K562 (cell line): ENCODE data around the gene DLGAP1. TPM values are rescaled to one million over a fixed set of nuclear protein-coding genes. Genes with fewer than 3 reads are reported as not detected.

ENCODE experiments used
- ATAC-seq: fragments of 200-7000 bp; cut with Tn5 transposase; 3 replicates; pipeline ENCODE4 v1.9.1; 2020; ENCODE audit warnings: moderate library complexity
- BruUV-seq: library from RNA; stranded (reverse); fragments of 400-500 nt; replicated peaks from 2 replicates; lab custom pipeline; 2021; lab: Mats Ljungman, UMichigan
- CTCF ChIA-PET: fragments of 300-600 bp; formaldehyde crosslinking; extraction: SDS; loops from one replicate; lab custom pipeline; 2021; ENCODE audit warnings: low intra/inter-chr PET ratio; lab: Yijun Ruan, JAX
- POLR2A ChIA-PET: fragments of 300-600, 350-650 bp; sonication (Branson Sonifier 250); formaldehyde crosslinking; extraction: SDS; loops from one replicate; lab custom pipeline; 2021; ENCODE audit warnings: antibody characterized with exemption, inconsistent platforms; lab: Yijun Ruan, JAX
- DNase-seq, 4 experiments: peaks; one replicate each; pipeline versions ENCODE4 v3.0.0 to v3.0.0-alpha.2; 2011 to 2018; ENCODE audit warnings: low spot score in 3 of 4, mixed read lengths in 3 of 4; ENCODE audit errors: extremely low read depth in 1 of 4
- FAIRE-seq: peaks from 2 replicates; lab custom pipeline; 2011; peaks lifted over from hg19 to GRCh38; lab: Jason Lieb, UNC
- H2AFZ ChIP-seq: 2 replicates; pipeline ENCODE4 v1.6.0; 2011; ENCODE audit warnings: low read depth, low read length, control low read depth, inconsistent platforms
- H3K27ac ChIP-seq: fragments of 200-600 bp; 3 replicates; pipeline ENCODE4 v1.8.0; 2011; ENCODE audit warnings: low read depth, mild to moderate bottlenecking, control low read depth, inconsistent platforms, low read length, moderate library complexity, mixed read lengths; ENCODE audit errors: extremely low read depth
- H3K27me3 ChIP-seq, 2 experiments: fragments of 300-600 bp in 1 of 2; 2 replicates in 1 of 2; 3 replicates in 1 of 2; pipeline versions ENCODE4 v1.6.0 to v1.8.0; 2011; ENCODE audit warnings: inconsistent platforms in 2 of 2, low read length in 2 of 2, mild to moderate bottlenecking in 1 of 2, mixed read lengths in 1 of 2, moderate library complexity in 1 of 2; ENCODE audit not compliant: control insufficient read depth in 2 of 2, insufficient read depth in 2 of 2
- H3K36me3 ChIP-seq: fragments of 300-600 bp; 3 replicates; pipeline ENCODE4 v1.8.0; 2011; ENCODE audit warnings: mild to moderate bottlenecking, low read length, inconsistent platforms; ENCODE audit not compliant: control insufficient read depth, insufficient read depth
- H3K4me1 ChIP-seq, 2 experiments: fragments of 200-600 bp in 1 of 2; replicated peaks in 1 of 2; 2 replicates in 1 of 2; 3 replicates in 1 of 2; pipeline versions ENCODE4 v1.5.1 to v1.8.0; 2011; ENCODE audit warnings: inconsistent platforms in 2 of 2, low read length in 2 of 2, mild to moderate bottlenecking in 1 of 2, mixed read lengths in 1 of 2, moderate library complexity in 1 of 2; ENCODE audit not compliant: control insufficient read depth in 2 of 2, insufficient read depth in 2 of 2
- H3K4me2 ChIP-seq: 2 replicates; pipeline ENCODE4 v1.6.1; 2011; ENCODE audit warnings: low read length, control low read depth, inconsistent platforms, mixed read lengths; ENCODE audit not compliant: insufficient read depth
- H3K4me3 ChIP-seq: fragments of 200-600 bp; sonication (generic), shearing (Covaris generic); 2 replicates; pipeline ENCODE4 v1.5.1; 2016; ENCODE audit warnings: control low read depth, inconsistent platforms
- H3K79me2 ChIP-seq: fragments of 200-600 bp; 3 replicates; pipeline ENCODE4 v1.8.0; 2011; ENCODE audit warnings: low read length, inconsistent platforms; ENCODE audit not compliant: control insufficient read depth, insufficient read depth
- H3K9ac ChIP-seq, 2 experiments: 2 replicates each; pipeline versions ENCODE4 v1.6.0 to v1.6.1; 2011; ENCODE audit warnings: low read depth in 2 of 2, low read length in 2 of 2, control low read depth in 1 of 2, inconsistent platforms in 1 of 2, mild to moderate bottlenecking in 1 of 2, mixed read lengths in 1 of 2; ENCODE audit not compliant: insufficient read depth in 1 of 2
- H3K9me1 ChIP-seq: one replicate; pipeline ENCODE4 v1.6.0; 2011; ENCODE audit warnings: inconsistent platforms, mild to moderate bottlenecking, low read length, moderate library complexity; ENCODE audit not compliant: control insufficient read depth, insufficient read depth
- H3K9me3 ChIP-seq: replicated peaks from 2 replicates; pipeline ENCODE4 v1.5.1; 2011; ENCODE audit warnings: low read depth, low read length, inconsistent platforms; ENCODE audit not compliant: control insufficient read depth, insufficient read depth
- H4K20me1 ChIP-seq: replicated peaks from 2 replicates; pipeline ENCODE4 v1.6.1; 2011; ENCODE audit warnings: low read length, inconsistent platforms, mixed read lengths; ENCODE audit not compliant: control insufficient read depth, insufficient read depth
- CBFB ChIP-seq: sonication (generic); formaldehyde crosslinking; IDR thresholded peaks from 2 replicates; pipeline ENCODE4 v1.4.0; 2020; ENCODE audit warnings: mild to moderate bottlenecking, missing genetic modification reagents
- ELF1 ChIP-seq: fragments of 200-800 bp; sonication (Bioruptor generic); IDR thresholded peaks from 2 replicates; pipeline ENCODE4 v1.6.1; 2016; ENCODE audit warnings: missing genetic modification characterization, missing compliant biosample characterization
- ESRRA ChIP-seq: fragments of 450-650 bp; IDR thresholded peaks from 2 replicates; pipeline ENCODE4 v1.6.1; 2014; ENCODE audit warnings: low read depth, mild to moderate bottlenecking, moderate library complexity, borderline replicate concordance
- NEUROD1 ChIP-seq: fragments of 150-350 bp; IDR thresholded peaks from 2 replicates; pipeline ENCODE4 v1.6.1; 2014; ENCODE audit warnings: borderline replicate concordance, low read length, low read depth; ENCODE audit not compliant: partially characterized antibody
- PURB ChIP-seq: sonication (generic); formaldehyde crosslinking; IDR thresholded peaks from 2 replicates; pipeline ENCODE4 v1.9.0; 2021; ENCODE audit warnings: low read depth, mild to moderate bottlenecking, missing genetic modification reagents
- SREBF1 ChIP-seq: fragments of 150-350 bp; IDR thresholded peaks from 2 replicates; pipeline ENCODE4 v1.6.1; 2014; ENCODE audit warnings: antibody characterized with exemption, low read depth, low read length, borderline replicate concordance
- TCFL5 ChIP-seq: fragments of 250-450 bp; sonication (Bioruptor Pico); conservative IDR thresholded peaks from 2 replicates; pipeline ENCODE4 v1.6.1; 2021; ENCODE audit warnings: mild to moderate bottlenecking, moderate library complexity, matching md5 sums
- ZKSCAN3 ChIP-seq: fragments of 250-450 bp; sonication (Bioruptor Pico); IDR thresholded peaks from 2 replicates; pipeline ENCODE4 v1.4.0; 2020
- ZNF77 ChIP-seq: fragments of 250-450 bp; sonication (Bioruptor Pico); IDR thresholded peaks from 2 replicates; pipeline ENCODE4 v1.5.0; 2020
- WGBS: fragments of 100-300 bp; shearing (Covaris generic); methylation state at CpG from one replicate; pipeline ENCODE4 v1.1.6; 2016; ENCODE audit warnings: low coverage, mixed read lengths; ENCODE audit not compliant: insufficient coverage; ENCODE audit errors: missing lambda C conversion rate; 5-methylcytosine and 5-hydroxymethylcytosine counted together
- in situ Hi-C: fragments of 300-500 bp; cut with MboI; formaldehyde crosslinking; loops from 4 replicates; pipeline ENCODE4 v1.15.0; 2018; ENCODE audit warnings: inconsistent platforms, mixed read lengths
- intact Hi-C: fragments of 100-400 bp; cut with micrococcal nuclease; formaldehyde crosslinking; loops from 2 replicates; pipeline ENCODE4 v1.14.2; 2022
- polyA plus RNA-seq, 8 experiments: library from polyadenylated mRNA; depleted of rRNA in 4 of 8; stranded (reverse) in 5 of 8; unstranded in 3 of 8; fragments of >200 nt; fragmentation: Nextera tagmentation in 2 of 8; fragmentation: Illumina TruSeq in 1 of 8; extraction: Ambion mirVana in 2 of 8; extraction: Trizol in 1 of 8; gene quantifications; 2 replicates each; pipeline versions ENCODE4 v1.2.1 to v1.2.3, GENCODE V29; 2011 to 2014; ENCODE audit warnings: inconsistent platforms in 1 of 8, missing spikeins in 1 of 8
- total RNA-seq, 7 experiments: library from RNA; depleted of rRNA in 6 of 7; stranded (reverse); fragments of >200 nt in 6 of 7; fragmentation: Illumina TruSeq in 2 of 7; extraction: Trizol in 2 of 7; gene quantifications; 2 replicates each; pipeline versions ENCODE4 v1.2.1 to v1.2.3, GENCODE V29; 2011 to 2021; ENCODE audit warnings: low replicate concordance in 1 of 7
- TF ChIP-seq, protein P1 (sequence below): fragments of 250-450 bp; sonication (Bioruptor Pico); IDR thresholded peaks from 2 replicates; pipeline ENCODE4 v1.4.0; 2020; ENCODE audit warnings: mild to moderate bottlenecking, moderate library complexity, borderline replicate concordance

DLGAP1 gene
- total and polyA plus RNA-seq, 9 of the 15 experiments (the other 6 are each of a cell fraction or from before 2014, with no cell fraction given) = 0.04 to 0.22 (median 0.08) TPM

DNA sequence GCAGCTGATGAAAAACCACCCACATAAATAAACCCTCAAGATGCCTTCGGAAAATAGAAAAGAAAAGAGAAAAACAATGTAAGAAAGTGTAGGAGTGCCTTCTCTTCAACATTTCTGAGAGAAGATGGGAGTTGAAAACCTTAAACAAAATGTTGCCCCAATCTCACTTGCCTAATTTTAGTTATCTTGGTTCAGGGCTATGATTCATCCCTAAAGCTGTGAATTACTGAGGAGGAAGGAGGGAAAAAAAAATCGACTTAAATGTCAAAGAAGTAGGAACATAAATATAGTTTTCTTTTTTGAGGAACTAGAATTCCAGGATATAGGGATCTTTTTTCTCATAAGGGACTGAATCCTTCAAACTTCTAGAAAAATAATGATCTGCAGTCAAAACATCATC is 644.8 kb downstream of the DLGAP1 start:
- no peaks in the 10 kb centered on the region for H3K79me2 ChIP-seq
- intact Hi-C loops = no loop called here
- H3K4me2 ChIP-seq = no peak overlapping the region
- no peaks in the 10 kb centered on the region for H3K9me1 ChIP-seq
- no peaks in the 10 kb centered on the region for H3K9me3 ChIP-seq
- no peaks in the 10 kb centered on the region for H3K36me3 ChIP-seq
- in situ Hi-C loops = no loop called here
- ATAC-seq (no peak), DNase-seq (no peak), FAIRE-seq (no peak)
- no peak overlapping the region for H3K27ac ChIP-seq
- no peaks in the 10 kb centered on the region for H3K4me1 ChIP-seq
- no peak overlapping the region for H3K9ac ChIP-seq
- no peaks in the 10 kb centered on the region for H4K20me1 ChIP-seq
- H3K4me3 ChIP-seq = no peak overlapping the region
- POLR2A ChIA-PET = no interaction called here
- no TSS peak for BruUV-seq
- peaks cover 0 to 2% of the 10 kb centered on the region in 2 experiments; a peak in 2 of 5 replicates for H3K27me3 ChIP-seq
- WGBS = 0% methylated on average over 2 of the region's 2 CpGs
- CTCF ChIA-PET = no interaction called here
- H2AFZ ChIP-seq = no peak overlapping the region
- TF ChIP-seq ESRRA (no peak), ELF1 (tag) (no peak), ZNF77 (CRISPR knock-in tag) (no peak), ZKSCAN3 (no peak), SREBF1 (no peak), TCFL5 (CRISPR knock-in tag) (no peak), PURB (no peak), NEUROD1 (no peak), CBFB (CRISPR knock-in tag) (no peak)
- TF ChIP-seq, protein P1, sequence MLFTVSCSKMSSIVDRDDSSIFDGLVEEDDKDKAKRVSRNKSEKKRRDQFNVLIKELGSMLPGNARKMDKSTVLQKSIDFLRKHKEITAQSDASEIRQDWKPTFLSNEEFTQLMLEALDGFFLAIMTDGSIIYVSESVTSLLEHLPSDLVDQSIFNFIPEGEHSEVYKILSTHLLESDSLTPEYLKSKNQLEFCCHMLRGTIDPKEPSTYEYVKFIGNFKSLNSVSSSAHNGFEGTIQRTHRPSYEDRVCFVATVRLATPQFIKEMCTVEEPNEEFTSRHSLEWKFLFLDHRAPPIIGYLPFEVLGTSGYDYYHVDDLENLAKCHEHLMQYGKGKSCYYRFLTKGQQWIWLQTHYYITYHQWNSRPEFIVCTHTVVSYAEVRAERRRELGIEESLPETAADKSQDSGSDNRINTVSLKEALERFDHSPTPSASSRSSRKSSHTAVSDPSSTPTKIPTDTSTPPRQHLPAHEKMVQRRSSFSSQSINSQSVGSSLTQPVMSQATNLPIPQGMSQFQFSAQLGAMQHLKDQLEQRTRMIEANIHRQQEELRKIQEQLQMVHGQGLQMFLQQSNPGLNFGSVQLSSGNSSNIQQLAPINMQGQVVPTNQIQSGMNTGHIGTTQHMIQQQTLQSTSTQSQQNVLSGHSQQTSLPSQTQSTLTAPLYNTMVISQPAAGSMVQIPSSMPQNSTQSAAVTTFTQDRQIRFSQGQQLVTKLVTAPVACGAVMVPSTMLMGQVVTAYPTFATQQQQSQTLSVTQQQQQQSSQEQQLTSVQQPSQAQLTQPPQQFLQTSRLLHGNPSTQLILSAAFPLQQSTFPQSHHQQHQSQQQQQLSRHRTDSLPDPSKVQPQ = no peak
